NCI-H2107 treated with DMSO at 0.1 percent for 48 hours (cell line): Measurements from ENCODE around the gene SIRT5.

Experiments used
- DNase-seq: peaks from one replicate; lab custom pipeline; 2025; ENCODE audit not compliant: unreplicated experiment; lab: John Stamatoyannopoulos, UW

SIRT5 gene

GRCh38 chr6:13574571-13575376, at the start of gene SIRT5:
TSS of gene SIRT5 (plus strand) at chr6:13574601. CDS start at chr6:13584111, 9,510 bp downstream.
- peak; percentile 72 for DNase-seq

- no peak for DNase-seq
These were observed 49.4 kb upstream of the SIRT5 start for GRCh38 chr6:13524801-13525508.

- no peak for DNase-seq
These were observed 48.1 kb upstream of the SIRT5 start for GRCh38 chr6:13526357-13526726.

GRCh38 chr6:13526727-13527670, 47.4 kb upstream of the SIRT5 start:
- DNase-seq, result peak; percentile 37

- no peak for DNase-seq
These were observed 46.7 kb upstream of the SIRT5 start for GRCh38 chr6:13527671-13528056.

- DNase-seq, result no peak
These were observed 46.2 kb upstream of the SIRT5 start for GRCh38 chr6:13528232-13528631.

- DNase-seq, result no peak
These were observed 45.5 kb upstream of the SIRT5 start for GRCh38 chr6:13528777-13529343.

- no peak for DNase-seq
These were observed 42.4 kb upstream of the SIRT5 start for GRCh38 chr6:13531956-13532355.

GRCh38 chr6:13534536-13534935, 39.9 kb upstream of the SIRT5 start:
- no peak for DNase-seq

- no peak for DNase-seq
These were observed 39.1 kb upstream of the SIRT5 start for GRCh38 chr6:13535306-13535705.

GRCh38 chr6:13536796-13537526, 37.4 kb upstream of the SIRT5 start:
- no peak for DNase-seq

- no peak for DNase-seq
These were observed 36.9 kb upstream of the SIRT5 start for GRCh38 chr6:13537527-13537897.

- DNase-seq, result no peak
These were observed 36.3 kb upstream of the SIRT5 start for GRCh38 chr6:13538084-13538483.

GRCh38 chr6:13538600-13538999, 35.8 kb upstream of the SIRT5 start:
- no peak for DNase-seq

GRCh38 chr6:13539572-13539971, 34.8 kb upstream of the SIRT5 start:
- no peak for DNase-seq

- DNase-seq, result no peak
These were observed 32.9 kb upstream of the SIRT5 start for GRCh38 chr6:13541496-13541895.

- no peak for DNase-seq
These were observed 29.8 kb upstream of the SIRT5 start for GRCh38 chr6:13544454-13545186.

GRCh38 chr6:13545885-13546284, 28.5 kb upstream of the SIRT5 start:
- no peak for DNase-seq

- DNase-seq, result no peak
These were observed 25.7 kb upstream of the SIRT5 start for GRCh38 chr6:13548500-13549210.
